Measurements from ENCODE around the gene TMEM63A. TPM values are rescaled to one million over a fixed set of nuclear protein-coding genes. Genes with fewer than 3 reads are reported as not detected.

TMEM63A gene
- total and polyA plus RNA-seq, 10 of the 15 experiments (the other 5 are each of a cell fraction or from before 2014, with no cell fraction given) = 1.3 to 33.5 (median 15.2) TPM

GRCh38 chr1:225872075-225872430 is 10.1 kb downstream of the TMEM63A start (continued):
- TF ChIP-seq ATF2 (IDR thresholded peaks at IDR 0.05; ENCODE audit: low read length) = no peak
- TF ChIP-seq, protein P1, sequence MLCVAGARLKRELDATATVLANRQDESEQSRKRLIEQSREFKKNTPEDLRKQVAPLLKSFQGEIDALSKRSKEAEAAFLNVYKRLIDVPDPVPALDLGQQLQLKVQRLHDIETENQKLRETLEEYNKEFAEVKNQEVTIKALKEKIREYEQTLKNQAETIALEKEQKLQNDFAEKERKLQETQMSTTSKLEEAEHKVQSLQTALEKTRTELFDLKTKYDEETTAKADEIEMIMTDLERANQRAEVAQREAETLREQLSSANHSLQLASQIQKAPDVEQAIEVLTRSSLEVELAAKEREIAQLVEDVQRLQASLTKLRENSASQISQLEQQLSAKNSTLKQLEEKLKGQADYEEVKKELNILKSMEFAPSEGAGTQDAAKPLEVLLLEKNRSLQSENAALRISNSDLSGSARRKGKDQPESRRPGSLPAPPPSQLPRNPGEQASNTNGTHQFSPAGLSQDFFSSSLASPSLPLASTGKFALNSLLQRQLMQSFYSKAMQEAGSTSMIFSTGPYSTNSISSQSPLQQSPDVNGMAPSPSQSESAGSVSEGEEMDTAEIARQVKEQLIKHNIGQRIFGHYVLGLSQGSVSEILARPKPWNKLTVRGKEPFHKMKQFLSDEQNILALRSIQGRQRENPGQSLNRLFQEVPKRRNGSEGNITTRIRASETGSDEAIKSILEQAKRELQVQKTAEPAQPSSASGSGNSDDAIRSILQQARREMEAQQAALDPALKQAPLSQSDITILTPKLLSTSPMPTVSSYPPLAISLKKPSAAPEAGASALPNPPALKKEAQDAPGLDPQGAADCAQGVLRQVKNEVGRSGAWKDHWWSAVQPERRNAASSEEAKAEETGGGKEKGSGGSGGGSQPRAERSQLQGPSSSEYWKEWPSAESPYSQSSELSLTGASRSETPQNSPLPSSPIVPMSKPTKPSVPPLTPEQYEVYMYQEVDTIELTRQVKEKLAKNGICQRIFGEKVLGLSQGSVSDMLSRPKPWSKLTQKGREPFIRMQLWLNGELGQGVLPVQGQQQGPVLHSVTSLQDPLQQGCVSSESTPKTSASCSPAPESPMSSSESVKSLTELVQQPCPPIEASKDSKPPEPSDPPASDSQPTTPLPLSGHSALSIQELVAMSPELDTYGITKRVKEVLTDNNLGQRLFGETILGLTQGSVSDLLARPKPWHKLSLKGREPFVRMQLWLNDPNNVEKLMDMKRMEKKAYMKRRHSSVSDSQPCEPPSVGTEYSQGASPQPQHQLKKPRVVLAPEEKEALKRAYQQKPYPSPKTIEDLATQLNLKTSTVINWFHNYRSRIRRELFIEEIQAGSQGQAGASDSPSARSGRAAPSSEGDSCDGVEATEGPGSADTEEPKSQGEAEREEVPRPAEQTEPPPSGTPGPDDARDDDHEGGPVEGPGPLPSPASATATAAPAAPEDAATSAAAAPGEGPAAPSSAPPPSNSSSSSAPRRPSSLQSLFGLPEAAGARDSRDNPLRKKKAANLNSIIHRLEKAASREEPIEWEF (IDR thresholded peaks at IDR 0.05; ENCODE audit: insufficient replicate concordance, low read depth, low read length) = no peak
- TF ChIP-seq, protein P2, sequence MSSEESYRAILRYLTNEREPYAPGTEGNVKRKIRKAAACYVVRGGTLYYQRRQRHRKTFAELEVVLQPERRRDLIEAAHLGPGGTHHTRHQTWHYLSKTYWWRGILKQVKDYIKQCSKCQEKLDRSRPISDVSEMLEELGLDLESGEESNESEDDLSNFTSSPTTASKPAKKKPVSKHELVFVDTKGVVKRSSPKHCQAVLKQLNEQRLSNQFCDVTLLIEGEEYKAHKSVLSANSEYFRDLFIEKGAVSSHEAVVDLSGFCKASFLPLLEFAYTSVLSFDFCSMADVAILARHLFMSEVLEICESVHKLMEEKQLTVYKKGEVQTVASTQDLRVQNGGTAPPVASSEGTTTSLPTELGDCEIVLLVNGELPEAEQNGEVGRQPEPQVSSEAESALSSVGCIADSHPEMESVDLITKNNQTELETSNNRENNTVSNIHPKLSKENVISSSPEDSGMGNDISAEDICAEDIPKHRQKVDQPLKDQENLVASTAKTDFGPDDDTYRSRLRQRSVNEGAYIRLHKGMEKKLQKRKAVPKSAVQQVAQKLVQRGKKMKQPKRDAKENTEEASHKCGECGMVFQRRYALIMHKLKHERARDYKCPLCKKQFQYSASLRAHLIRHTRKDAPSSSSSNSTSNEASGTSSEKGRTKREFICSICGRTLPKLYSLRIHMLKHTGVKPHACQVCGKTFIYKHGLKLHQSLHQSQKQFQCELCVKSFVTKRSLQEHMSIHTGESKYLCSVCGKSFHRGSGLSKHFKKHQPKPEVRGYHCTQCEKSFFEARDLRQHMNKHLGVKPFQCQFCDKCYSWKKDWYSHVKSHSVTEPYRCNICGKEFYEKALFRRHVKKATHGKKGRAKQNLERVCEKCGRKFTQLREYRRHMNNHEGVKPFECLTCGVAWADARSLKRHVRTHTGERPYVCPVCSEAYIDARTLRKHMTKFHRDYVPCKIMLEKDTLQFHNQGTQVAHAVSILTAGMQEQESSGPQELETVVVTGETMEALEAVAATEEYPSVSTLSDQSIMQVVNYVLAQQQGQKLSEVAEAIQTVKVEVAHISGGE (CRISPR knock-in tag; IDR thresholded peaks at IDR 0.05) = no peak
- TF ChIP-seq CHD2 (IDR thresholded peaks at IDR 0.05; ENCODE audit: borderline replicate concordance, low read depth, low read length) = no peak
- no peak for TF ChIP-seq CBX3 (IDR thresholded peaks at IDR 0.05; ENCODE audit: borderline replicate concordance, low read depth)
- TF ChIP-seq NR2C1 (IDR thresholded peaks at IDR 0.05) = no peak
- TF ChIP-seq, protein P3, sequence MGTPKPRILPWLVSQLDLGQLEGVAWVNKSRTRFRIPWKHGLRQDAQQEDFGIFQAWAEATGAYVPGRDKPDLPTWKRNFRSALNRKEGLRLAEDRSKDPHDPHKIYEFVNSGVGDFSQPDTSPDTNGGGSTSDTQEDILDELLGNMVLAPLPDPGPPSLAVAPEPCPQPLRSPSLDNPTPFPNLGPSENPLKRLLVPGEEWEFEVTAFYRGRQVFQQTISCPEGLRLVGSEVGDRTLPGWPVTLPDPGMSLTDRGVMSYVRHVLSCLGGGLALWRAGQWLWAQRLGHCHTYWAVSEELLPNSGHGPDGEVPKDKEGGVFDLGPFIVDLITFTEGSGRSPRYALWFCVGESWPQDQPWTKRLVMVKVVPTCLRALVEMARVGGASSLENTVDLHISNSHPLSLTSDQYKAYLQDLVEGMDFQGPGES (IDR thresholded peaks at IDR 0.05) = no peak
